HEK293 (cell line): ENCODE data around the gene GOLIM4.
"Not testable (repeated sequence)": the region's sequence is repeated elsewhere in the genome, so short reads cannot be mapped to it uniquely, and the experiment has no call there.

Source experiments
- CTCF ChIA-PET: fragments of 350-600 bp; formaldehyde crosslinking; extraction: SDS; loops from one replicate; lab custom pipeline; 2021; ENCODE audit warnings: antibody characterized with exemption; lab: Yijun Ruan, JAX
- POLR2A ChIA-PET: fragments of 300-600 bp; formaldehyde crosslinking; extraction: SDS; loops from one replicate; lab custom pipeline; 2020; ENCODE audit warnings: antibody characterized with exemption, inconsistent platforms; lab: Yijun Ruan, JAX
- H3K27ac ChIP-seq: fragments of 200-500 bp; sonication (Bioruptor generic); 2 replicates; pipeline ENCODE4 v1.5.1; 2014; ENCODE audit warnings: low read depth, low read length, control low read depth, inconsistent platforms; ENCODE audit errors: extremely low read depth
- H3K36me3 ChIP-seq, 2 experiments: fragments of 200-500 bp in 1 of 2; sonication (Bioruptor generic) in 1 of 2; 1 replicate in 1 of 2; 2 replicates in 1 of 2; pipeline ENCODE4 v1.5.1; 2014 to 2017; ENCODE audit warnings: inconsistent platforms in 2 of 2, low read length in 2 of 2; ENCODE audit not compliant: control insufficient read depth in 2 of 2, insufficient read depth in 1 of 2
- H3K4me1 ChIP-seq: fragments of 200-500 bp; sonication (Bioruptor generic); 2 replicates; pipeline ENCODE4 v1.5.1; 2014; ENCODE audit warnings: mild to moderate bottlenecking, low read length, inconsistent platforms; ENCODE audit not compliant: control insufficient read depth, insufficient read depth
- H3K4me3 ChIP-seq: 2 replicates; pipeline ENCODE4 v1.5.1; 2011; ENCODE audit warnings: low read depth, mild to moderate bottlenecking, control low read depth, low read length, moderate library complexity
- H3K9me3 ChIP-seq: fragments of 200-500 bp; sonication (Bioruptor generic); 2 replicates; pipeline ENCODE4 v1.5.1; 2014; ENCODE audit warnings: low read depth, low read length, inconsistent platforms; ENCODE audit not compliant: control insufficient read depth, insufficient read depth
- BCL11A ChIP-seq: fragments of 450-650 bp; formaldehyde crosslinking; IDR thresholded peaks from 2 replicates; pipeline ENCODE4 v1.5.1; 2016; ENCODE audit warnings: low read depth, missing biosample characterization, missing genetic modification characterization
- BCL11B ChIP-seq: fragments of 450-650 bp; formaldehyde crosslinking; IDR thresholded peaks from 2 replicates; pipeline ENCODE4 v1.5.1; 2016; ENCODE audit warnings: low read depth, missing biosample characterization, missing genetic modification characterization
- FEZF1 ChIP-seq: fragments of 450-650 bp; formaldehyde crosslinking; IDR thresholded peaks from 2 replicates; pipeline ENCODE4 v1.5.1; 2016; ENCODE audit warnings: missing biosample characterization, missing genetic modification characterization
- SP2 ChIP-seq: fragments of 450-650 bp; formaldehyde crosslinking; IDR thresholded peaks from 2 replicates; pipeline ENCODE4 v1.5.1; 2016; ENCODE audit warnings: missing biosample characterization, missing genetic modification characterization
- ZFHX2 ChIP-seq: fragments of 450-650 bp; formaldehyde crosslinking; conservative IDR thresholded peaks from 2 replicates; pipeline ENCODE4 v1.5.1; 2016; ENCODE audit warnings: missing biosample characterization, missing genetic modification characterization
- ZNF155 ChIP-seq: fragments of 450-650 bp; formaldehyde crosslinking; IDR thresholded peaks from 2 replicates; pipeline ENCODE4 v1.5.1; 2016; ENCODE audit warnings: missing biosample characterization, missing genetic modification characterization
- ZNF174 ChIP-seq: fragments of 450-650 bp; formaldehyde crosslinking; IDR thresholded peaks from 2 replicates; pipeline ENCODE4 v1.5.0; 2017; ENCODE audit warnings: missing biosample characterization, mild to moderate bottlenecking, missing genetic modification characterization
- ZNF214 ChIP-seq: fragments of 450-650 bp; formaldehyde crosslinking; IDR thresholded peaks from 2 replicates; pipeline ENCODE4 v1.5.1; 2017; ENCODE audit warnings: missing biosample characterization, mild to moderate bottlenecking, missing genetic modification characterization, borderline replicate concordance
- ZNF223 ChIP-seq: fragments of 450-650 bp; formaldehyde crosslinking; IDR thresholded peaks from 2 replicates; pipeline ENCODE4 v1.5.1; 2016; ENCODE audit warnings: missing biosample characterization, missing genetic modification characterization
- ZNF473 ChIP-seq: fragments of 450-650 bp; formaldehyde crosslinking; IDR thresholded peaks from 2 replicates; pipeline ENCODE4 v1.5.1; 2017; ENCODE audit warnings: missing biosample characterization, missing genetic modification characterization
- ZNF549 ChIP-seq: fragments of 450-650 bp; IDR thresholded peaks from 2 replicates; pipeline ENCODE4 v1.5.1; 2018; ENCODE audit warnings: missing biosample characterization, missing genetic modification characterization, mild to moderate bottlenecking, inconsistent platforms, moderate library complexity
- ZNF558 ChIP-seq: fragments of 450-650 bp; formaldehyde crosslinking; IDR thresholded peaks from 2 replicates; pipeline ENCODE4 v1.5.1; 2016; ENCODE audit warnings: missing biosample characterization, missing genetic modification characterization
- ZNF596 ChIP-seq: fragments of 450-650 bp; IDR thresholded peaks from 2 replicates; pipeline ENCODE4 v1.5.0; 2018; ENCODE audit warnings: missing biosample characterization, mild to moderate bottlenecking, missing genetic modification characterization, moderate library complexity
- ZNF624 ChIP-seq: fragments of 450-650 bp; formaldehyde crosslinking; IDR thresholded peaks from 2 replicates; pipeline ENCODE4 v1.5.1; 2017; ENCODE audit warnings: missing biosample characterization, missing genetic modification characterization
- ZNF701 ChIP-seq: fragments of 450-650 bp; formaldehyde crosslinking; IDR thresholded peaks from 2 replicates; pipeline ENCODE4 v1.5.1; 2016; ENCODE audit warnings: missing biosample characterization, missing genetic modification characterization
- TF ChIP-seq, protein P1 (sequence below): fragments of 450-650 bp; formaldehyde crosslinking; IDR thresholded peaks from 2 replicates; pipeline ENCODE4 v1.5.1; 2016; ENCODE audit warnings: missing biosample characterization, missing genetic modification characterization, low read depth
- TF ChIP-seq, protein P2 (sequence below): fragments of 450-650 bp; formaldehyde crosslinking; IDR thresholded peaks from 2 replicates; pipeline ENCODE4 v1.5.1; 2016; ENCODE audit warnings: missing biosample characterization, missing genetic modification characterization, low read depth
- TF ChIP-seq, protein P3 (sequence below): fragments of 450-650 bp; formaldehyde crosslinking; optimal IDR thresholded peaks from 2 replicates; pipeline ENCODE3; 2016; ENCODE audit warnings: missing biosample characterization, mild to moderate bottlenecking, missing genetic modification characterization

The GOLIM4 gene

DNA sequence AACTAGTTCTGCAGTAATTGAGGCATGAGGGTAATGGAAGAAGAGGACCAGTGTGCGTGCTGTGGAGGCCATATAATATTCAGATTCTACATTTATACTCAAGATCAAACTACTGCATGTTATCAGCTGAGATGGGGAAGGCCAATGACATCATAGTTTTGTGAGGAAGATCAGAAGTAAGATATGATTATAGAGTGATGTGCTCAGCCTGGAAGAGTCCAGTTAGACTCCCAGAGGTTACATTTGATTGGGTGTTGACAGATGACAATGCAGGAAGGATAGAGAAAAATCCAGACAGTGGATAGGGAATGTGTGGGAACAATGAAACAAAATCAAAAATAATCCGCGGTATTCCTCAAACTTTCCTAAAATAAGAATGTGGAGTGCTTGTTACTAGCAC, 35.4 kb downstream of the GOLIM4 start:
- CTCF ChIA-PET = interaction anchor here (1.0 kb wide), 1 partner anchor 96 kb away, joined by 4 read pairs; no protein-coding TSS in a partner anchor
- H3K4me1 ChIP-seq = no peaks in the 10 kb centered on the region
- TF ChIP-seq, protein P1, sequence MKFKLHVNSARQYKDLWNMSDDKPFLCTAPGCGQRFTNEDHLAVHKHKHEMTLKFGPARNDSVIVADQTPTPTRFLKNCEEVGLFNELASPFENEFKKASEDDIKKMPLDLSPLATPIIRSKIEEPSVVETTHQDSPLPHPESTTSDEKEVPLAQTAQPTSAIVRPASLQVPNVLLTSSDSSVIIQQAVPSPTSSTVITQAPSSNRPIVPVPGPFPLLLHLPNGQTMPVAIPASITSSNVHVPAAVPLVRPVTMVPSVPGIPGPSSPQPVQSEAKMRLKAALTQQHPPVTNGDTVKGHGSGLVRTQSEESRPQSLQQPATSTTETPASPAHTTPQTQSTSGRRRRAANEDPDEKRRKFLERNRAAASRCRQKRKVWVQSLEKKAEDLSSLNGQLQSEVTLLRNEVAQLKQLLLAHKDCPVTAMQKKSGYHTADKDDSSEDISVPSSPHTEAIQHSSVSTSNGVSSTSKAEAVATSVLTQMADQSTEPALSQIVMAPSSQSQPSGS = peak; percentile 68
- TF ChIP-seq SP2 = no peak
- H3K4me3 ChIP-seq = no peak overlapping the region
- H3K36me3 ChIP-seq = no peaks in the 10 kb centered on the region
- H3K27ac ChIP-seq = no peak overlapping the region
- POLR2A ChIA-PET = no interaction called here
- H3K9me3 ChIP-seq = no peaks in the 10 kb centered on the region

DNA sequence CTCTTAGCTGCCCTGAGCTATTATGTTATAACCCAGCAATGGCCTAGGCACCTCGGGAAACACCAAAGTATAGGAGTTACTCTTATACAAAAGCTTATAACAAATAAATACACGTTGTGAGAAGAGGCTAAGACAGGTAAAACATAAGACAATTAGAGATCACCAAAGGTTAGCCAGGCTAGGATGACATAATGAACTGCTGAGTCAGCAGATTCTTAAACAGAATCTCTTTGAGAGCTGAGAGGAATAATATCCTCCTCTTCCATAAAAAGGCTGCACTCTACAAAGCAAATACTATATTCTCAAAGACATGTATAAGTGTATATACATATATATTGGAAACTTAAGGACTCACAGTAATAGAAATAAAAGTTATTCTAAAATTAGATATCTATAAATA, 37.2 kb downstream of the GOLIM4 start:
- no peaks in the 10 kb centered on the region for H3K9me3 ChIP-seq
- CTCF ChIA-PET = interaction anchor here (0.7 to 1.3 kb wide), 2 partner anchors 11 to 29 kb away, joined by 3 to 10 read pairs; no protein-coding TSS in a partner anchor
- H3K4me3 ChIP-seq = no peak overlapping the region
- H3K27ac ChIP-seq = no peak overlapping the region
- TF ChIP-seq ZNF549 (tag by site-specific recombination) = no peak
- no peak for TF ChIP-seq BCL11B (tag by site-specific recombination)
- TF ChIP-seq ZFHX2 (tag by site-specific recombination) = no peak
- no peak for TF ChIP-seq FEZF1 (tag by site-specific recombination)
- TF ChIP-seq ZNF223 (tag by site-specific recombination) = no peak
- no peak for TF ChIP-seq ZNF701 (tag by site-specific recombination)
- TF ChIP-seq ZNF596 (tag by site-specific recombination) = no peak
- TF ChIP-seq ZNF473 (tag by site-specific recombination) = no peak
- TF ChIP-seq ZNF214 (tag by site-specific recombination) = no peak
- TF ChIP-seq, protein P2, sequence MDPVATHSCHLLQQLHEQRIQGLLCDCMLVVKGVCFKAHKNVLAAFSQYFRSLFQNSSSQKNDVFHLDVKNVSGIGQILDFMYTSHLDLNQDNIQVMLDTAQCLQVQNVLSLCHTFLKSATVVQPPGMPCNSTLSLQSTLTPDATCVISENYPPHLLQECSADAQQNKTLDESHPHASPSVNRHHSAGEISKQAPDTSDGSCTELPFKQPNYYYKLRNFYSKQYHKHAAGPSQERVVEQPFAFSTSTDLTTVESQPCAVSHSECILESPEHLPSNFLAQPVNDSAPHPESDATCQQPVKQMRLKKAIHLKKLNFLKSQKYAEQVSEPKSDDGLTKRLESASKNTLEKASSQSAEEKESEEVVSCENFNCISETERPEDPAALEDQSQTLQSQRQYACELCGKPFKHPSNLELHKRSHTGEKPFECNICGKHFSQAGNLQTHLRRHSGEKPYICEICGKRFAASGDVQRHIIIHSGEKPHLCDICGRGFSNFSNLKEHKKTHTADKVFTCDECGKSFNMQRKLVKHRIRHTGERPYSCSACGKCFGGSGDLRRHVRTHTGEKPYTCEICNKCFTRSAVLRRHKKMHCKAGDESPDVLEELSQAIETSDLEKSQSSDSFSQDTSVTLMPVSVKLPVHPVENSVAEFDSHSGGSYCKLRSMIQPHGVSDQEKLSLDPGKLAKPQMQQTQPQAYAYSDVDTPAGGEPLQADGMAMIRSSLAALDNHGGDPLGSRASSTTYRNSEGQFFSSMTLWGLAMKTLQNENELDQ (tag by site-specific recombination) = no peak
- no peak for TF ChIP-seq ZNF174 (tag by site-specific recombination)
- TF ChIP-seq ZNF558 (tag by site-specific recombination) = no peak
- TF ChIP-seq ZNF624 (tag by site-specific recombination) = no peak
- TF ChIP-seq BCL11A (tag by site-specific recombination) = no peak
- no peak for TF ChIP-seq ZNF155
- TF ChIP-seq, protein P3, sequence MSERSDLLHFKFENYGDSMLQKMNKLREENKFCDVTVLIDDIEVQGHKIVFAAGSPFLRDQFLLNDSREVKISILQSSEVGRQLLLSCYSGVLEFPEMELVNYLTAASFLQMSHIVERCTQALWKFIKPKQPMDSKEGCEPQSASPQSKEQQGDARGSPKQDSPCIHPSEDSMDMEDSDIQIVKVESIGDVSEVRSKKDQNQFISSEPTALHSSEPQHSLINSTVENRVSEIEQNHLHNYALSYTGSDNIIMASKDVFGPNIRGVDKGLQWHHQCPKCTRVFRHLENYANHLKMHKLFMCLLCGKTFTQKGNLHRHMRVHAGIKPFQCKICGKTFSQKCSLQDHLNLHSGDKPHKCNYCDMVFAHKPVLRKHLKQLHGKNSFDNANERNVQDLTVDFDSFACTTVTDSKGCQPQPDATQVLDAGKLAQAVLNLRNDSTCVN (tag by site-specific recombination) = no peak
- no peaks in the 10 kb centered on the region for H3K4me1 ChIP-seq
- POLR2A ChIA-PET = no interaction called here
- no peaks in the 10 kb centered on the region for H3K36me3 ChIP-seq

DNA sequence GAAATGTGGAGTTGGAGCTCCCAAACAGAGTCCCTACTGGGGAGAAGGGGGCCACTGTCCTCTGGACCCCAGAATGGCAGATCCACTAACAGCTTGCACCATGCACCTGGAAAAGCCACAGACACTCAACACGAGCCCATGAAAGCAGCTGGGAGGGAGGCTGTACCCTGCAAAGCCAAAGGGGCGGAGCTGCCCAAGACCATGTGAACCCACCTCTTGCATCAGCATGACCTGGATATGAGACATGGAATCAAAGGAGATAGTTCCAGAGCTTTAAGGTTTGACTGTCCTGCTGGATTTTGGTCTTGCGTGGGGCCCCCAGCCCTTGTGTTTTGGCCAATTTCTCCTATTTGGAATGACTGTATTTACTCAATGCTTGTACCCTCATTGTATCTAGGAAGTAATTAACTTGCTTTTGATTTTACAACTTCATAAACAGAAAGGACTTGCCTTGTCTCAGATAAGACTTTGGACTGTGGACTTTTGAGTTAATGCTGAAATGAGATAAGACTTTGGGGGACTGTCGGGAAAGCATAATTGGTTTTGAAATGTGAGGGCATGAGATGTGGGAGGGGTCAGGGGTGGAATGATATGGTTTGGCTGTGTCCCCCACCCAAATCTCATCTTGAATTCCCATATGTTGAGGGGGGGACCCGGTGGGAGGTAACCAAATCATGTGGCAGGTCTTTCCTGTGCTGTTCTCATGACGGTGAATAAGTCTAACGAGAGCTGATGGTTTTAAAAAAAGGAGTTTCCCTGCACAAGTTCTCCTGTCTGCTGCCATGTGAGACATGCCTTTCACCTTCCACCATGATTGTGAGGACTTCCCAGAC, 39.1 kb downstream of the GOLIM4 start:
- H3K27ac ChIP-seq, H3K9me3 ChIP-seq, H3K4me3 ChIP-seq, H3K36me3 ChIP-seq, POLR2A ChIA-PET, H3K4me1 ChIP-seq: not testable (repeated sequence)
- CTCF ChIA-PET = interaction anchor here (0.6 kb wide), 1 partner anchor 40 kb away, joined by 4 read pairs; no protein-coding TSS in a partner anchor
